Measurements from ENCODE around the gene VPS45. TPM values are rescaled to one million over a fixed set of nuclear protein-coding genes. Genes with fewer than 3 reads are reported as not detected.
"Not testable (repeated sequence)": the region's sequence is repeated elsewhere in the genome, so short reads cannot be mapped to it uniquely, and the experiment has no call there.

The VPS45 gene
- total RNA-seq, 4 donors from 2014 or later = 16.1 to 47.5 (median 34.7) TPM

DNA sequence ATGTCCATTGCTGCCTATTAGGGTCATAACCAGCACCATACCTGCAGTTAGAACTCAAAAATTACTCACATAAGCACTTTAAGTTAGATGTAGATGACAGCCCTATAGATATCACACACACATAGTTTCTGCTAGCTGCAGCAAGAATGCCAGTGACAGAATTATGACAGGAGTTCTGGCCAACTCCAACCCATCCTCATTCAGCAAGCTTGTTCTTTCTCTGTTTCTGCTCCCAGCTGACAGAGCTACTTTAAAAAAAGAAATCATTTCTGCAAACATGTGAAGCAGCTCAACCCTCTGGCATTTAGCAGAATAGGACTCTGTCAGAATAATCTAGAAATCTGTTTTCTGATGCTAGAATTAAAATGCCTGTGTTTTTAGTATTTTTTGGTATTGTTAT, 33.2 kb upstream of the VPS45 start:
- in situ Hi-C loops (cut with MboI; ENCODE audit: low pct_ligation_motif_present in 1 of 4, low pct_unique_long_range_greater_than_20kb in 1 of 4, low sequenced_read_pairs in 3 of 4) = no loop called here
- H3K4me3 ChIP-seq = no peak overlapping the region
- TF ChIP-seq POLR2A (IDR thresholded peaks at IDR 0.05) (no peak), EP300 (IDR thresholded peaks at IDR 0.05; ENCODE audit: low read depth) (no peak), POLR2AphosphoS5 (IDR thresholded peaks at IDR 0.05) (no peak)
- TF ChIP-seq, protein P1, sequence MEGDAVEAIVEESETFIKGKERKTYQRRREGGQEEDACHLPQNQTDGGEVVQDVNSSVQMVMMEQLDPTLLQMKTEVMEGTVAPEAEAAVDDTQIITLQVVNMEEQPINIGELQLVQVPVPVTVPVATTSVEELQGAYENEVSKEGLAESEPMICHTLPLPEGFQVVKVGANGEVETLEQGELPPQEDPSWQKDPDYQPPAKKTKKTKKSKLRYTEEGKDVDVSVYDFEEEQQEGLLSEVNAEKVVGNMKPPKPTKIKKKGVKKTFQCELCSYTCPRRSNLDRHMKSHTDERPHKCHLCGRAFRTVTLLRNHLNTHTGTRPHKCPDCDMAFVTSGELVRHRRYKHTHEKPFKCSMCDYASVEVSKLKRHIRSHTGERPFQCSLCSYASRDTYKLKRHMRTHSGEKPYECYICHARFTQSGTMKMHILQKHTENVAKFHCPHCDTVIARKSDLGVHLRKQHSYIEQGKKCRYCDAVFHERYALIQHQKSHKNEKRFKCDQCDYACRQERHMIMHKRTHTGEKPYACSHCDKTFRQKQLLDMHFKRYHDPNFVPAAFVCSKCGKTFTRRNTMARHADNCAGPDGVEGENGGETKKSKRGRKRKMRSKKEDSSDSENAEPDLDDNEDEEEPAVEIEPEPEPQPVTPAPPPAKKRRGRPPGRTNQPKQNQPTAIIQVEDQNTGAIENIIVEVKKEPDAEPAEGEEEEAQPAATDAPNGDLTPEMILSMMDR (IDR thresholded peaks at IDR 0.05) = no peak
- no peaks in the 10 kb centered on the region for H3K9me3 ChIP-seq
- no peaks in the 10 kb centered on the region for H3K36me3 ChIP-seq
- intact Hi-C loops (cut with DNase I; ENCODE audit: low total_unique reads) = no loop called here
- no peak overlapping the region for H3K27ac ChIP-seq
- no peaks in the 10 kb centered on the region for H3K27me3 ChIP-seq
- no peak for DNase-seq
- no peaks in the 10 kb centered on the region for H3K4me1 ChIP-seq

DNA sequence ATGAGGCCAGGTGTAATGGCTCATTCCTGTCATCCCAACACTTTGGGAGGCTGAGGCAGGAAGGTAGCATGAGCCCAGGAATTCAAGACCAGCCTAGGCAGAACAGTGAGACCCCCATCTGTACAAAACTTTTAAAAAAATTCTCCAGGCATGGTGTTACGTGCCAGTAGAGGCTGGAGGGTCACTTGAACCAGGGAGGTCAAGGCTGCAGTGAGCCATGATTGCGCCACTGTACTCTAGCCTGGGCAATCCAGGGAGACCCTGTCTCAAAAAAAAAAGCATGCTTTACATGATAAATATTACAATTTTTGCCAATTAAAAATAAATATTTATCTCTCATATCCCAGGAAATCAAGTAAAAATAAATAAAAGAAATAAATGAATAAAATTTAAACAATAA, 17.6 kb upstream of the VPS45 start:
- no peak for TF ChIP-seq EP300 (IDR thresholded peaks at IDR 0.05; ENCODE audit: low read depth)
- no peak for TF ChIP-seq POLR2AphosphoS5 (IDR thresholded peaks at IDR 0.05)
- TF ChIP-seq, protein P1 (IDR thresholded peaks at IDR 0.05) = no peak
- no peak for TF ChIP-seq POLR2A (IDR thresholded peaks at IDR 0.05)
- Histone ChIP-seq H3K4me3 (no peak overlapping the region), H3K27ac (no peak overlapping the region), H3K4me1 (peaks cover 0 to 6% (median 0%) of the 10 kb centered on the region in 4 donors), H3K27me3 (no peaks in the 10 kb centered on the region), H3K36me3 (no peaks in the 10 kb centered on the region), H3K9me3 (no peaks in the 10 kb centered on the region)
- intact Hi-C loops (cut with DNase I; ENCODE audit: low total_unique reads) (no loop called here), in situ Hi-C loops (cut with MboI; ENCODE audit: low pct_ligation_motif_present in 1 of 4, low pct_unique_long_range_greater_than_20kb in 1 of 4, low sequenced_read_pairs in 3 of 4) (loop anchor here (5.0 to 25.0 kb wide), 3 partner anchors 85 to 112 kb away; no protein-coding TSS in a partner anchor)
- 84 to 90% methylated on average over 2 of the region's 2 CpGs for WGBS, 2 donors (ENCODE audit: low coverage in 1 of 2)
- no peak for DNase-seq

DNA sequence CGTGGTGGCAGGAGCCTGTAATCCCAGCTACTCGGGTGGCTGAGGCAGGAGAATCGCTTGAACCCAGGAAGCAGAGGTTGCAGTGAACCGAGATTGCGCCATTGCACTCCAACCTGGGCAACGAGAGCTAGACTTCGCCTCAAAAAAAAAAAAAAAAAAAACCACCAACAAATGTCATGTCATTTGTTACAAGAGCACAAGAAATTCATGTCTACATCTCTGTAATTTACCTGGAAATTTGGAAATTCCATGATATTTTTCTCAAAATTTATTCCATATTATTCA, 16.5 kb upstream of the VPS45 start:
- Histone ChIP-seq H3K9me3 (no peaks in the 10 kb centered on the region), H3K27ac (no peak overlapping the region), H3K4me1 (peaks cover 0 to 6% (median 0%) of the 10 kb centered on the region in 4 donors), H3K27me3 (no peaks in the 10 kb centered on the region), H3K36me3 (no peaks in the 10 kb centered on the region), H3K4me3 (no peak overlapping the region)
- in situ Hi-C loops (cut with MboI; ENCODE audit: low pct_ligation_motif_present in 1 of 4, low pct_unique_long_range_greater_than_20kb in 1 of 4, low sequenced_read_pairs in 3 of 4) (loop anchor here in 1 of 4 donors (10.0 to 25.0 kb wide), 2 partner anchors 86 to 111 kb away; no protein-coding TSS in a partner anchor), intact Hi-C loops (cut with DNase I; ENCODE audit: low total_unique reads) (no loop called here)
- TF ChIP-seq EP300 (IDR thresholded peaks at IDR 0.05; ENCODE audit: low read depth) (no peak), POLR2A (IDR thresholded peaks at IDR 0.05) (no peak), POLR2AphosphoS5 (IDR thresholded peaks at IDR 0.05) (no peak)
- TF ChIP-seq, protein P1 (IDR thresholded peaks at IDR 0.05) = no peak
- no peak for DNase-seq
- 51 to 70% methylated on average over 7 of the region's 7 CpGs for WGBS, 2 donors (ENCODE audit: low coverage in 1 of 2)

DNA sequence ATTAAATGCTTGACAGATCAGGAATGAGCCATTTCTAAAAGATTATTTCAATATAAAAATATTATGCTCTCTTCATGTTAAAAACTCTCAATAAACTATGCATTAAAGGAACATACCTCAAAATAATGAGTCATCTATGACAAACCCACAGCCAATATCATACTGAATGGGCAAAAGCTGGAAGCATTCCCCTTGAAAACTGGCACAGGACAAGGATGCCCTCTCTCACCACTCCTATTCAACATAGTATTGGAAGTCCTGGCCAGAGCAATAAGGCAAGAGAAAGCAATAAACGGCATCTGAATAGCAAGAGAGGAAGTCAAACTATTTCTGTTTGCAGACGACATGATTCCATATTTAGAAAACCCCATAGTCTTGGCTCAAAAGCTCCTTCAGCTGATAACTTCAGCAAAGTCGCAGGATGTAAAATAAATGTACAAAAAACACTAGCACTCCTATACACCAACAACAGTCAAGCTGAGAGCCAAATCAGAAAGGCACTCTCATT, 15.6 kb upstream of the VPS45 start:
- H3K4me1 ChIP-seq; H3K9me3 ChIP-seq; H3K4me3 ChIP-seq; DNase-seq; intact Hi-C loops (cut with DNase I; ENCODE audit: low total_unique reads); H3K36me3 ChIP-seq; H3K27ac ChIP-seq; H3K27me3 ChIP-seq: not testable (repeated sequence)
- in situ Hi-C loops (cut with MboI; ENCODE audit: low pct_ligation_motif_present in 1 of 4, low pct_unique_long_range_greater_than_20kb in 1 of 4, low sequenced_read_pairs in 3 of 4) = loop anchor here in 1 of 4 donors (10.0 to 25.0 kb wide), 2 partner anchors 87 to 110 kb away; no protein-coding TSS in a partner anchor
- WGBS, 2 donors (ENCODE audit: low coverage in 1 of 2) = 19 to 31% methylated on average over 3 of the region's 3 CpGs

DNA sequence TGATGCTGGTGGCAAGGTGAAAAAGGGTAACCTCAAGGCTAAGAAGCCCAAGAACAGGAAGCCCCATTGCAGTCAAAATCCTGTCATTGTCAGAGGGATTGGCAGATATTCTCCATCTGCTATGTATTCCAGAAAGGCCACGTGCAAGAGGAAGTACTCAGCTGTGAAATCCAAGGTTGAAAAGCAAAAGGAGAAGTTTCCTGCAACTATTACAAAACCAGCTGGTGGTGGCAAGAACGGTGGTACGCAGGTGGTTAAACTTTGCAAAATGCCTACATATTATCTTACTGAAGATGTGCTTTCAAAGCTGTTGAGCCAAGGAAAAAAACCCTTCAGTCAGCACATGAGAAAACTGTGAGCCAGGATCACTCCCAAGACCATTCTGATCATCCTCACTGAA, 13.7 kb upstream of the VPS45 start:
- intact Hi-C loops (cut with DNase I; ENCODE audit: low total_unique reads) = no loop called here
- no peak for DNase-seq
- in situ Hi-C loops (cut with MboI; ENCODE audit: low pct_ligation_motif_present in 1 of 4, low pct_unique_long_range_greater_than_20kb in 1 of 4, low sequenced_read_pairs in 3 of 4) = loop anchor here in 1 of 4 donors (10.0 to 25.0 kb wide), 2 partner anchors 89 to 108 kb away; no protein-coding TSS in a partner anchor
- WGBS, 2 donors (ENCODE audit: low coverage in 1 of 2) = 40 to 61% methylated on average over 2 to 3 of the region's 3 CpGs
- Histone ChIP-seq H3K9me3 (no peaks in the 10 kb centered on the region), H3K36me3 (no peaks in the 10 kb centered on the region), H3K27me3 (no peaks in the 10 kb centered on the region), H3K27ac (no peak overlapping the region), H3K4me1 (peaks cover 0 to 6% (median 0%) of the 10 kb centered on the region in 4 donors), H3K4me3 (no peak overlapping the region)
- TF ChIP-seq EP300 (IDR thresholded peaks at IDR 0.05; ENCODE audit: low read depth) = no peak
- TF ChIP-seq, protein P1 (IDR thresholded peaks at IDR 0.05) = no peak
- no peak for TF ChIP-seq POLR2AphosphoS5 (IDR thresholded peaks at IDR 0.05)
- TF ChIP-seq POLR2A (IDR thresholded peaks at IDR 0.05) = no peak

DNA sequence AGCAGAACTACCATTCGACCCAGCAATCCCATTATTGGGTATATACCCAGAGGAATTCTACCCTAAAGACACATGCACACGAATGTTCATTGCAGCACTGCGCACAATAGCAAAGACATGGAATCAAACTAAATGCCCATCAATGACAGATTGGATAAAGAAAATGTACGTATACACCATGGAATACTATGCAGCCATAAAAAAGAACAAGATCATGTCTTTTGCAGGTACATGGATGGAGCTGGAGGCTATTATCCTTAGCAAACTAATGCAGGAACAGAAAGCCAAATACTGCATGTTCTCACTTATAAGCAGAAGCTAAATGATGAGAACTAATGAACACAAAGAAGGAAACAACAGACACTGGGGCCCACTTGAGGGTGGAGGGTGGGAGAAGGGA, 12.1 kb upstream of the VPS45 start:
- in situ Hi-C loops (cut with MboI; ENCODE audit: low pct_ligation_motif_present in 1 of 4, low pct_unique_long_range_greater_than_20kb in 1 of 4, low sequenced_read_pairs in 3 of 4) = loop anchor here in 1 of 4 donors (10.0 to 25.0 kb wide), 2 partner anchors 91 to 107 kb away; no protein-coding TSS in a partner anchor
- intact Hi-C loops (cut with DNase I; ENCODE audit: low total_unique reads); H3K4me3 ChIP-seq; H3K27me3 ChIP-seq; H3K4me1 ChIP-seq; H3K36me3 ChIP-seq; DNase-seq; H3K27ac ChIP-seq; H3K9me3 ChIP-seq: not testable (repeated sequence)
- 94 to 98% methylated on average over 4 of the region's 4 CpGs for WGBS, 2 donors (ENCODE audit: low coverage in 1 of 2)

Measured in transverse colon (tissue), 4 donors.